Muscle of leg (tissue), 11 donors: ENCODE data around the gene RPUSD3. TPM values are rescaled to one million over a fixed set of nuclear protein-coding genes. Genes with fewer than 3 reads are reported as not detected.

Experiments
- DNase-seq: peaks from one replicate; pipeline ENCODE4 v3.0.0; 2013
- H3K27ac ChIP-seq: one replicate; pipeline ENCODE4 v1.5.1; 2013; ENCODE audit warnings: mild to moderate bottlenecking, low read length, control low read depth
- H3K27me3 ChIP-seq: one replicate; pipeline ENCODE4 v1.6.1; 2013; ENCODE audit warnings: low read length; ENCODE audit not compliant: control insufficient read depth, insufficient read depth
- H3K36me3 ChIP-seq: one replicate; pipeline ENCODE4 v1.6.1; 2013; ENCODE audit warnings: low read length; ENCODE audit not compliant: control insufficient read depth, insufficient read depth
- H3K4me1 ChIP-seq: one replicate; pipeline ENCODE4 v1.6.1; 2013; ENCODE audit warnings: low read length; ENCODE audit not compliant: control insufficient read depth, insufficient read depth
- H3K4me3 ChIP-seq: one replicate; pipeline ENCODE4 v1.5.1; 2013; ENCODE audit warnings: low read length, control low read depth
- H3K9me3 ChIP-seq: replicated peaks from 2 replicates; pipeline ENCODE4 v1.6.1; 2013; ENCODE audit warnings: low read depth, low read length; ENCODE audit not compliant: control insufficient read depth
- WGBS: methylation state at CpG from one replicate; pipeline ENCODE4 v1.1.5; 2013; ENCODE audit warnings: missing lambda C conversion rate; ENCODE audit not compliant: insufficient coverage; 5-methylcytosine and 5-hydroxymethylcytosine counted together
- polyA plus RNA-seq, 8 donors: library from polyadenylated mRNA; unstranded; fragments of 120-200 nt; gene quantifications; one replicate each; pipeline versions ENCODE4 v1.2.1 to v1.2.3, GENCODE V29; 2013; ENCODE audit warnings: inconsistent platforms in 1 of 8, low replicate concordance in 1 of 8; ENCODE audit not compliant: insufficient read length in 8 of 8, insufficient read depth in 1 of 8
- total RNA-seq: library from RNA; stranded (reverse); fragments of 120-200 nt; gene quantifications from one replicate; pipeline ENCODE4 v1.2.4, GENCODE V29; 2013

Gene RPUSD3
- total and polyA plus RNA-seq, 9 donors = 18.6 to 32.7 (median 25.5) TPM

- Histone ChIP-seq H3K36me3 (peaks cover 14% of the 10 kb centered on the region), H3K9me3 (no peaks in the 10 kb centered on the region), H3K4me1 (no peaks in the 10 kb centered on the region), H3K27me3 (no peaks in the 10 kb centered on the region), H3K4me3 (no peak overlapping the region), H3K27ac (no peak overlapping the region)
- no peak for DNase-seq
- 94% methylated on average over 6 of the region's 7 CpGs for WGBS
These were observed 25.0 kb downstream of the RPUSD3 start for GRCh38 chr3:9818666-9819335.

GRCh38 chr3:9817436-9817835 lies 26.4 kb downstream of the RPUSD3 start:
- Histone ChIP-seq H3K4me3 (no peak overlapping the region), H3K4me1 (no peaks in the 10 kb centered on the region), H3K36me3 (peaks cover 23% of the 10 kb centered on the region), H3K27me3 (no peaks in the 10 kb centered on the region), H3K9me3 (no peaks in the 10 kb centered on the region), H3K27ac (no peak overlapping the region)
- WGBS = 91% methylated on average over 4 of the region's 6 CpGs
- no peak for DNase-seq

GRCh38 chr3:9815986-9816385 lies 27.8 kb downstream of the RPUSD3 start:
- DNase-seq = no peak
- no peaks in the 10 kb centered on the region for H3K27me3 ChIP-seq

GRCh38 chr3:9812870-9813483 lies 30.8 kb downstream of the RPUSD3 start:
- Histone ChIP-seq H3K36me3 (peaks cover 22% of the 10 kb centered on the region), H3K27ac (no peak overlapping the region), H3K4me3 (no peak overlapping the region), H3K27me3 (no peaks in the 10 kb centered on the region), H3K9me3 (no peaks in the 10 kb centered on the region), H3K4me1 (peaks cover 21% of the 10 kb centered on the region)
- 89% methylated on average over 4 of the region's 9 CpGs for whole genome bisulfite sequencing
- no peak for DNase-seq

More at GRCh38 chr3:9815986-9816385, 27.8 kb downstream of the RPUSD3 start:
- Histone ChIP-seq H3K4me1 (peaks cover 2% of the 10 kb centered on the region), H3K9me3 (no peaks in the 10 kb centered on the region), H3K36me3 (peaks cover 26% of the 10 kb centered on the region), H3K4me3 (no peak overlapping the region), H3K27ac (no peak overlapping the region)
- WGBS = 94% methylated on average over 5 of the region's 9 CpGs

GRCh38 chr3:9810846-9811245 lies 33.0 kb downstream of the RPUSD3 start:
- H3K4me3 ChIP-seq = peak overlapping the region; percentile 51
- 49% methylated on average over 10 of the region's 10 CpGs for WGBS
- H3K9me3 ChIP-seq = no peaks in the 10 kb centered on the region
- H3K27me3 ChIP-seq = no peaks in the 10 kb centered on the region
- H3K4me1 ChIP-seq = peaks cover 21% of the 10 kb centered on the region
- H3K27ac ChIP-seq = peak overlapping the region; percentile 62
- peaks cover 40% of the 10 kb centered on the region for H3K36me3 ChIP-seq
- no peak for DNase-seq

- Histone ChIP-seq H3K36me3 (peaks cover 41% of the 10 kb centered on the region), H3K27me3 (no peaks in the 10 kb centered on the region), H3K4me3 (peak overlapping the region; percentile 51), H3K4me1 (peaks cover 21% of the 10 kb centered on the region), H3K27ac (peak overlapping the region; percentile 62), H3K9me3 (no peaks in the 10 kb centered on the region)
- peak; percentile 65 for DNase-seq
- WGBS = 4% methylated on average over 9 of the region's 18 CpGs
These were observed 33.4 kb downstream of the RPUSD3 start for GRCh38 chr3:9810433-9810770.

GRCh38 chr3:9809615-9810432 lies 34.0 kb downstream of the RPUSD3 start, which contains the start of gene TTLL3:
Gene TTLL3, plus strand, starts transcription at chr3:9810262. Its CDS starts 400 bp downstream, at chr3:9810662.
- under 1% methylated on average over 64 of the region's 76 CpGs for WGBS
- Histone ChIP-seq H3K36me3 (peaks cover 42% of the 10 kb centered on the region), H3K27ac (peak within 1 kb of the TSS; percentile 90), H3K4me3 (peak within 1 kb of the TSS; percentile 51), H3K9me3 (no peaks in the 10 kb centered on the region), H3K4me1 (peaks cover 21% of the 10 kb centered on the region), H3K27me3 (no peaks in the 10 kb centered on the region)
- DNase-seq = peak; percentile 84

GRCh38 chr3:9809239-9809614 lies 34.6 kb downstream of the RPUSD3 start:
- 73% methylated on average over 4 of the region's 4 CpGs for WGBS
- no peaks in the 10 kb centered on the region for H3K27me3 ChIP-seq
- DNase-seq = no peak
- peak overlapping the region; percentile 51 for H3K4me3 ChIP-seq
- H3K36me3 ChIP-seq = peaks cover 48% of the 10 kb centered on the region
- H3K27ac ChIP-seq = peak overlapping the region; percentile 90
- peaks cover 21% of the 10 kb centered on the region for H3K4me1 ChIP-seq
- no peaks in the 10 kb centered on the region for H3K9me3 ChIP-seq

GRCh38 chr3:9808345-9809037 lies 35.3 kb downstream of the RPUSD3 start:
- Histone ChIP-seq H3K9me3 (no peaks in the 10 kb centered on the region), H3K36me3 (peaks cover 52% of the 10 kb centered on the region), H3K4me1 (peaks cover 21% of the 10 kb centered on the region), H3K27ac (peak overlapping the region; percentile 90), H3K27me3 (no peaks in the 10 kb centered on the region), H3K4me3 (no peak overlapping the region)
- WGBS = no CpG with 5 or more reads among the region's 7 CpGs
- DNase-seq = no peak

GRCh38 chr3:9807981-9808344 lies 35.8 kb downstream of the RPUSD3 start:
- Histone ChIP-seq H3K27ac (no peak overlapping the region), H3K9me3 (no peaks in the 10 kb centered on the region), H3K36me3 (peaks cover 53% of the 10 kb centered on the region), H3K27me3 (no peaks in the 10 kb centered on the region), H3K4me1 (peaks cover 21% of the 10 kb centered on the region), H3K4me3 (no peak overlapping the region)
- DNase-seq = no peak
- WGBS = no CpG with 5 or more reads among the region's 2 CpGs
